AG10803 (cell line): ENCODE measurements around the gene OR8B4.

Experiments used
- DNase-seq: peaks from one replicate; pipeline ENCODE4 v3.0.0; 2010; ENCODE audit warnings: low read depth
- H3K4me3 ChIP-seq: 2 replicates; pipeline ENCODE4 v1.5.1; 2011; ENCODE audit warnings: mild to moderate bottlenecking, low read length, control low read depth
- CTCF ChIP-seq: conservative IDR thresholded peaks from 2 replicates; pipeline ENCODE4 v1.5.1; 2011; ENCODE audit warnings: mild to moderate bottlenecking, low read length, control low read depth, inconsistent platforms

The OR8B4 gene

GRCh38 chr11:124442442-124442841 is 17.8 kb upstream of the OR8B4 start:
- no peak for DNase-seq
- TF ChIP-seq CTCF: no peak

GRCh38 chr11:124441519-124441918 is 16.8 kb upstream of the OR8B4 start:
- no peak overlapping the region for H3K4me3 ChIP-seq
- no peak for TF ChIP-seq CTCF
- DNase-seq: no peak

More at GRCh38 chr11:124442442-124442841, 17.8 kb upstream of the OR8B4 start:
- H3K4me3 ChIP-seq: no peak overlapping the region

- no peak for TF ChIP-seq CTCF
- no peak overlapping the region for H3K4me3 ChIP-seq
- no peak for DNase-seq
Observed at GRCh38 chr11:124441081-124441480, 16.4 kb upstream of the OR8B4 start.

DNA sequence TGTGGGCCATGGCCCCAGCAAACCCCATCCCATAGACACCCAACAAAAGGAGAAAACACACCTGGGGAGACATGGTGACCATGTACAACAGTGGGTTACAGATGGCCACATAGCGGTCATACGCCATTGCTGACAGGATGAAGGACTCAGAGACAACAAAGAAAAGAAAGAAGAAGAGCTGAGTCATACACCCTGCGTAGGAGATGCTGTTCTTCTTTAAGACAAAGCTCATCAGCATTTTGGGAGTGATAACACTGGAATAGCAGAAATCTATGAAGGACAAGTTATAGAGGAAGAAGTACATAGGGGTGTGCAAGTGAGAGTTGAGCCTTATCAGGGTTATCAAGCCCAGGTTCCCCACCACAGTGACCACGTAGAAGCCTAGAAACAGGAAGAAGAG is 15.9 kb upstream of the OR8B4 start:
- no peak overlapping the region for H3K4me3 ChIP-seq
- DNase-seq: no peak
- TF ChIP-seq CTCF: no peak

DNA sequence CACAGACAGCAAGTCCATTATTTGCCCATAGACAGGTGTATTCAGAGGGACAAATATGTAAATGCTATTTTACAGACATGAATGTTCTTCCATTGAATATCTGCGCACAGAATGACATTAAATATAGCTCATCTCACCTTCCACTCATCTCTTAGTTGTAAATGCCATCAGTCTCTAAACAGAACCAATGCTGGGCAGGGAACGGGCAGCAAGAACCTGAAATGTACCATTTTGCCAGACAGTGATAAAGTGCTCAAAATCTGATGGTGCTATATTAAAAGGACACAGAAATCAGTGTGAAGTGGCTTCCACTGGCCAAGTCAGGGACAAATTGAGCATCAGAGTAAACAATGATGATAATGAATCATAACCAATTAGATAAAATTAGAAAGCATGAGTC is 10.0 kb upstream of the OR8B4 start:
- TF ChIP-seq CTCF: no peak
- no peak for DNase-seq
- no peak overlapping the region for H3K4me3 ChIP-seq

GRCh38 chr11:124429599-124429998 is 4.9 kb upstream of the OR8B4 start:
- TF ChIP-seq CTCF: no peak
- no peak for DNase-seq
- H3K4me3 ChIP-seq: no peak overlapping the region

- no peak for DNase-seq
- no peak for TF ChIP-seq CTCF
- H3K4me3 ChIP-seq: no peak overlapping the region
Observed at GRCh38 chr11:124421043-124421442, 3.6 kb downstream of the OR8B4 start.
